Amniotic epithelial cell (primary cell): ENCODE measurements around the gene TNFRSF8.

ENCODE experiments used
- DNase-seq: peaks from one replicate; pipeline ENCODE4 v3.0.0-alpha.2; 2010; ENCODE audit warnings: low read depth

TNFRSF8 gene

GRCh38 chr1:12060500-12060899 lies 2.6 kb upstream of the TNFRSF8 start:
- no peak for DNase-seq

GRCh38 chr1:12064073-12064969 lies 1.2 kb downstream of the TNFRSF8 start:
- no peak for DNase-seq

- no peak for DNase-seq
Measured at GRCh38 chr1:12065872-12066271, 2.8 kb downstream of the TNFRSF8 start.

- DNase-seq = peak; percentile 92
Measured at GRCh38 chr1:12067900-12068821, 5.1 kb downstream of the TNFRSF8 start.

- DNase-seq = peak; percentile 17
Measured at GRCh38 chr1:12069623-12070244, 6.6 kb downstream of the TNFRSF8 start.

GRCh38 chr1:12071892-12072291 lies 8.8 kb downstream of the TNFRSF8 start:
- DNase-seq = no peak

- no peak for DNase-seq
Measured at GRCh38 chr1:12072741-12073140, 9.6 kb downstream of the TNFRSF8 start.

GRCh38 chr1:12073796-12074195 lies 10.7 kb downstream of the TNFRSF8 start:
- no peak for DNase-seq

GRCh38 chr1:12075195-12076114 lies 12.4 kb downstream of the TNFRSF8 start:
- DNase-seq = peak; percentile 99

GRCh38 chr1:12076425-12077005 lies 13.4 kb downstream of the TNFRSF8 start:
- DNase-seq = peak; percentile 12

- no peak for DNase-seq
Measured at GRCh38 chr1:12078575-12078937, 15.5 kb downstream of the TNFRSF8 start.

GRCh38 chr1:12078938-12079861 lies 16.1 kb downstream of the TNFRSF8 start:
- peak; percentile 54 for DNase-seq

GRCh38 chr1:12080156-12080555 lies 17.1 kb downstream of the TNFRSF8 start:
- no peak for DNase-seq

GRCh38 chr1:12080773-12081556 lies 17.9 kb downstream of the TNFRSF8 start:
- no peak for DNase-seq

GRCh38 chr1:12081648-12082396 lies 18.7 kb downstream of the TNFRSF8 start:
- DNase-seq = no peak

GRCh38 chr1:12082988-12083387 lies 19.9 kb downstream of the TNFRSF8 start:
- no peak for DNase-seq

GRCh38 chr1:12083766-12084165 lies 20.7 kb downstream of the TNFRSF8 start:
- no peak for DNase-seq

GRCh38 chr1:12085643-12086260 lies 22.6 kb downstream of the TNFRSF8 start:
- no peak for DNase-seq
